ENCODE results near the gene DACH1. TPM values are rescaled to one million over a fixed set of nuclear protein-coding genes. Genes with fewer than 3 reads are reported as not detected.

The DACH1 gene
- total and polyA plus RNA-seq, 9 donors, result 4.3 to 11.7 (median 10.5) TPM

DNA sequence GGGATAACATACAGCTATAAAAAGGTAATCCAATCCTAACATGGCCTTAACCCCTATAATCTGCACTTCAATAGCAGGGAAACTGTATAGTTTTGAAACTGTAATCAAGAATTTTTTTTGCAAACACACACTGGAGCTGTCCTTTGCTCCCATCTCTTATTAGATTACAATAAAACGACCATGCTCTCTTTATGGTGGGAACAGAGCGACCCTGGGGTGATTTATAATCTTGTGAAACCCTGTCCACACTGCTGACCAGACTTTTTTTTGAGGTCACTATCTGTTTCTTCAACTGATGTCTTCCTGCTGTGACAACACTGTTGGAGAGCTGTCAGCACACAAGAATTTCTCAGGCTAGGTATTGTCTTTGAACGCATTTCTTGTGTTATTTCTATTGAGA lies 35.3 kb downstream of the DACH1 start:
- WGBS (ENCODE audit: insufficient coverage), result no CpG with 5 or more reads among the region's 3 CpGs
- Histone ChIP-seq H3K36me3 (ENCODE audit: control insufficient read depth, insufficient read depth, low read length) (no peaks in the 10 kb centered on the region), H3K4me1 (ENCODE audit: control insufficient read depth, insufficient read depth, low read length) (no peaks in the 10 kb centered on the region), H3K4me3 (ENCODE audit: low read length) (no peak overlapping the region), H3K9me3 (replicated peaks; ENCODE audit: control insufficient read depth, low read depth, low read length) (no peaks in the 10 kb centered on the region), H3K27ac (ENCODE audit: low read length) (no peak overlapping the region), H3K27me3 (ENCODE audit: control insufficient read depth, insufficient read depth, low read length) (no peaks in the 10 kb centered on the region)
- no peak for DNase-seq

DNA sequence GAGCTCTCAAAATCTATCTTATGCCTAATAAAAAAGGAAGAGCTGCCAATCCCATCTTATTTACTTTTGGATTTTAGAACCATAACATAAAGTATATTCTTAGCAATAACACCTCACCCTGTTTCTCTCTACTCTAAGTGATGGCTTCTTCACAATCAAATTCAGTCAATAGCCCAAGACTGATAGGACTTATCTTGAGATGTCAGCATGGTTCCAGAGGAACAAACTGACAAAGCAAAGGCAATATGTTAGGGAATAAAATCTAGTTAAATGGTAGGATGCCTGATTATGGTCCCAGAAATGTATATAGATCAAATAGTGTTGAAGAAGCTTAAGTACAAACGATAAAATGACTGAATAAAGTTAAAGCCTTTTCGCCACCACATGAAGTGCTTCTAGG lies 36.3 kb downstream of the DACH1 start:
- DNase-seq, result no peak
- H3K27ac ChIP-seq (ENCODE audit: low read length), result no peak overlapping the region
- WGBS (ENCODE audit: insufficient coverage), result no CpG with 5 or more reads among the region's 2 CpGs
- no peak overlapping the region for H3K4me3 ChIP-seq (ENCODE audit: low read length)
- H3K36me3 ChIP-seq (ENCODE audit: control insufficient read depth, insufficient read depth, low read length), result no peaks in the 10 kb centered on the region
- H3K9me3 ChIP-seq (replicated peaks; ENCODE audit: control insufficient read depth, low read depth, low read length), result no peaks in the 10 kb centered on the region
- no peaks in the 10 kb centered on the region for H3K4me1 ChIP-seq (ENCODE audit: control insufficient read depth, insufficient read depth, low read length)
- no peaks in the 10 kb centered on the region for H3K27me3 ChIP-seq (ENCODE audit: control insufficient read depth, insufficient read depth, low read length)

DNA sequence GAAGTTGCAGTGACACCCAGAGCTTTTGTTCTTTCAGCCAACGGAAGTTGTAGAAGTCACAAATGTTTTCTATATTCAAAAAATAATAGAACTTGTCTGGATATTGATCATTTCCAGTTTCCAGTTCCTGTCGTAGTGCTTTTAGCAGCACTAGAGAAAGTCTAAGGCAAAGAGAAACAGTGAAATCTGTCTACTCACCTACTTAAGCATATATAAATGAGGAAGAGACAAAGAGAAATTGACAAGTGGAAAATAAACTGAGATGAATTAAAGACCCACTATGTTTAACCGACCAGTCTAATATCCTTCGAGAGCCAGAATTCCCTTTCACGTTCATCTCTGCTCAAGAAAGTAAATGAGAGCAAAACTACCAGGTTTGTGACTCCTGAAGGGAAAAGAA lies 36.7 kb downstream of the DACH1 start:
- Histone ChIP-seq H3K27ac (ENCODE audit: low read length) (no peak overlapping the region), H3K9me3 (replicated peaks; ENCODE audit: control insufficient read depth, low read depth, low read length) (no peaks in the 10 kb centered on the region), H3K4me3 (ENCODE audit: low read length) (no peak overlapping the region), H3K36me3 (ENCODE audit: control insufficient read depth, insufficient read depth, low read length) (no peaks in the 10 kb centered on the region), H3K27me3 (ENCODE audit: control insufficient read depth, insufficient read depth, low read length) (no peaks in the 10 kb centered on the region), H3K4me1 (ENCODE audit: control insufficient read depth, insufficient read depth, low read length) (no peaks in the 10 kb centered on the region)
- no peak for DNase-seq
- WGBS (ENCODE audit: insufficient coverage), result 73% methylated on average over 3 of the region's 5 CpGs

DNA sequence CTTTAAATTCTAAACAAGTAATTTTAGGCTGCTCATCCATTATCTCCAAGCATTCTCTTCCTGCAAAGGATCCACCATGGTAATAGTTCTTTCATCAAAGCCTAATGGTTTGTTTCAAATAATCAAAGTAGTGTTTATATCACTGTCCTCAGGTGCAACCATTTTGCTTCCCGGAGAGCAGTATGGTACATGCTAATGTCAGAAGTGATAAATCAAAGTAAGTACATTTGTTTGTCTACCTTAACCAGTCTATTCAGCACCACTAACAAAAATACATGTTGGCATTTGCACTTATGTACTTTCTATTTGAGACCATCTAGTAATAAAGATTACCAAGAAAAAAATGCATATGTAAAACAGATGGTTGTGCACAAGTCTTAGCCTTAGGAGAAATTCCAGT lies 37.5 kb downstream of the DACH1 start:
- Histone ChIP-seq H3K27me3 (ENCODE audit: control insufficient read depth, insufficient read depth, low read length) (no peaks in the 10 kb centered on the region), H3K36me3 (ENCODE audit: control insufficient read depth, insufficient read depth, low read length) (no peaks in the 10 kb centered on the region), H3K9me3 (replicated peaks; ENCODE audit: control insufficient read depth, low read depth, low read length) (no peaks in the 10 kb centered on the region), H3K27ac (ENCODE audit: low read length) (no peak overlapping the region), H3K4me1 (ENCODE audit: control insufficient read depth, insufficient read depth, low read length) (no peaks in the 10 kb centered on the region), H3K4me3 (ENCODE audit: low read length) (no peak overlapping the region)
- no CpG with 5 or more reads among the region's 1 CpG for WGBS (ENCODE audit: insufficient coverage)
- no peak for DNase-seq

DNA sequence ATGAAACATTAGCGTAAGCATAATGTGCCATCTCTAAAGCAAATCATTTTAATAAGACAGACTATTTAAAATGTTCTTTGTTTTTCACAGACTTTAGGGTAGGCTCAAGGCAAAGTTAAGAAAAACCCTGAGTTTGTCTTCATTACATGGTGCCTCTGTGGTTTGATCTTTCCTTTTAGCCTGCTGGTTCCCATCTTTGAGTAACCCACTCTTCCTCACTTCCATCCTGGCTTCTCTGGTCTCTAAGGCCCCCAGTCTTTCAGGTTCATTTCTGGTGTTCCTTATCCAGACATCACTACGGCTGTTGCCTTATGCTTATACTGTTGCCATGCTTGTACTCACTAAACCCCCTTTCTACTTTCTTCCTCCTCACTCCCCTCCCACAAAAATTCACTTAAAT lies 38.4 kb downstream of the DACH1 start:
- Histone ChIP-seq H3K36me3 (ENCODE audit: control insufficient read depth, insufficient read depth, low read length) (no peaks in the 10 kb centered on the region), H3K27me3 (ENCODE audit: control insufficient read depth, insufficient read depth, low read length) (no peaks in the 10 kb centered on the region), H3K4me1 (ENCODE audit: control insufficient read depth, insufficient read depth, low read length) (no peaks in the 10 kb centered on the region), H3K9me3 (replicated peaks; ENCODE audit: control insufficient read depth, low read depth, low read length) (no peaks in the 10 kb centered on the region), H3K27ac (ENCODE audit: low read length) (no peak overlapping the region), H3K4me3 (ENCODE audit: low read length) (no peak overlapping the region)
- no peak for DNase-seq
- 100% methylated on average over 1 of the region's 2 CpGs for WGBS (ENCODE audit: insufficient coverage)

DNA sequence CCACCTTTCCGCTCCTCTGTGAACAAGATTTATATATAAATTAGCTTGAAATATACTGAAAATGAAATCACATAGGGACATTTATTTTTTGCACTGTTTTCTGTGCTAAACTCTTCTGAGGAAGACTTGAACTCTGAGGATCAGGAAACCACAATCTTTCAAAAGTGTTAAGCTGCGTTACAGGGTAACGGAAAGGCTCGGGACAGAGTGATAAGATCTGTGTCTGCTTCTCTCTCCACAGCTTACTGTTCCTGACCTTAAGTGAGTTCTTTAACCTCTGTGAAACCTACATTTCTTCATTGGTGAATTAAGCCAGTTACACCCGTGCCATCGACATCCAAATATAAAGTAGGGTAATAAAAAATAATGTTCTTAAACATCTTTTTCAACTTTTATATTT lies 38.9 kb downstream of the DACH1 start:
- no peaks in the 10 kb centered on the region for H3K27me3 ChIP-seq (ENCODE audit: control insufficient read depth, insufficient read depth, low read length)

DNA sequence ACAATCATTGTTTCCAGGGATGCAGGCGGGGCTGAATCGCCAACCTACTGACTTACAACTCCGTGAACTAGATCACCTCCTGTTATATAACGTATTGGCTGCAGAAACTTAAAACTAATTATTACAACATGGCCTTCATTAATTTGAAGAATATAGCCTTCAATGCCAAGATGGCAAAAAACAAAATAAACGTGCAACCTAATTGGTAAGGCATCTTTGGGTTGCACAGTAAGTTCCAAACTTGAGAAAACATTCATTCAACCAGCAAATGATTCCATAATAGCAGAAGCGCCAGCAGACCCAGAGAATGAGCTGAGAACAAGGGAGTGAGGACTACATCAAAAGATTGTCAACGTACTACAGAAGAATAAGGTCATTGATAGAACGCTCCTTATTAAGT lies 39.8 kb downstream of the DACH1 start:
- H3K4me3 ChIP-seq (ENCODE audit: low read length), result no peak overlapping the region
- no peaks in the 10 kb centered on the region for H3K4me1 ChIP-seq (ENCODE audit: control insufficient read depth, insufficient read depth, low read length)
- DNase-seq, result no peak
- H3K27ac ChIP-seq (ENCODE audit: low read length), result no peak overlapping the region
- H3K9me3 ChIP-seq (replicated peaks; ENCODE audit: control insufficient read depth, low read depth, low read length), result no peaks in the 10 kb centered on the region
- H3K27me3 ChIP-seq (ENCODE audit: control insufficient read depth, insufficient read depth, low read length), result no peaks in the 10 kb centered on the region
- no peaks in the 10 kb centered on the region for H3K36me3 ChIP-seq (ENCODE audit: control insufficient read depth, insufficient read depth, low read length)
- 93% methylated on average over 3 of the region's 8 CpGs for WGBS (ENCODE audit: insufficient coverage)

More for the DNA sequence above, 38.9 kb downstream of the DACH1 start:
- WGBS (ENCODE audit: insufficient coverage), result no CpG with 5 or more reads among the region's 6 CpGs
- H3K27ac ChIP-seq (ENCODE audit: low read length), result no peak overlapping the region
- no peak overlapping the region for H3K4me3 ChIP-seq (ENCODE audit: low read length)
- H3K36me3 ChIP-seq (ENCODE audit: control insufficient read depth, insufficient read depth, low read length), result no peaks in the 10 kb centered on the region
- H3K9me3 ChIP-seq (replicated peaks; ENCODE audit: control insufficient read depth, low read depth, low read length), result no peaks in the 10 kb centered on the region
- DNase-seq, result no peak
- H3K4me1 ChIP-seq (ENCODE audit: control insufficient read depth, insufficient read depth, low read length), result no peaks in the 10 kb centered on the region

DNA sequence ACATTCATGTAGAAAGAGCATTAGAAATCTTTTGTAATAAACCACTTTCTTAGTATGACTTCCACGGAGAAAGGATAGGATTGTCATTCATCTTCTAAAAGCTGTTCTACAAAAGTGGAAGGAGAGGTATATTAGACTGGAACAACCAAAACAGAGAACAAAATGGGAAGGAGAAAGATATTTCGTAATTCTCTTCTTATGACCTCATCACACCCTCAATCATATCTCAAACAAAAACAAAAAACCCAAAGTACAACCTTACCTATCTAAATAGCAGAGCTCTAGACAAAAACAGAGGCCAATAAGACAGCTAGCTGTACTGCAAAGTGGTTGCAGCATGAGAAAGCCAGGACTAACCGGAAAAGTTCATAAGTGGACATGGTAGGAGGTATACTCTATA lies 46.3 kb downstream of the DACH1 start:
- H3K36me3 ChIP-seq (ENCODE audit: control insufficient read depth, insufficient read depth, low read length), result no peaks in the 10 kb centered on the region
- H3K9me3 ChIP-seq (replicated peaks; ENCODE audit: control insufficient read depth, low read depth, low read length), result no peaks in the 10 kb centered on the region
- no peak overlapping the region for H3K27ac ChIP-seq (ENCODE audit: low read length)
- H3K4me1 ChIP-seq (ENCODE audit: control insufficient read depth, insufficient read depth, low read length), result no peaks in the 10 kb centered on the region
- WGBS (ENCODE audit: insufficient coverage), result no CpG with 5 or more reads among the region's 3 CpGs
- no peak overlapping the region for H3K4me3 ChIP-seq (ENCODE audit: low read length)
- DNase-seq, result no peak
- no peaks in the 10 kb centered on the region for H3K27me3 ChIP-seq (ENCODE audit: control insufficient read depth, insufficient read depth, low read length)

DNA sequence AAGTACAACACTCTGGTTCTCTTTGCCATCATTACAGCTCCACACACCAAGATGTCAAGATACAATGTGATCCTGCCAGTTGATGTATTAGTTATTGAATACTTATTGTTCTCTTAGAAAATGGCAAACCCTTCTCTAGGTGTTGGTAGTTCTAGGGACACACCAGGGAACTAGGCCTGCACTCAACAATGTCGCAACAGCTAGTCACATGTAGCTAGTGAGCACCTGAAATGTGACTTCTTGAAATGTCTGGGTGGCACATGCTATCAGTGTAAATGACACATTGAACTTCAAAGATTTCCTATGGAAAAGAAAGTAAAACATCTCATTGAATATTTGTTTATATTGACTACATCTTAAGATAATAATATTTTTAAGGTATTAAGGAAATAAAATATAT lies 49.7 kb downstream of the DACH1 start:
- H3K9me3 ChIP-seq (replicated peaks; ENCODE audit: control insufficient read depth, low read depth, low read length), result no peaks in the 10 kb centered on the region
- H3K27ac ChIP-seq (ENCODE audit: low read length), result no peak overlapping the region
- no peaks in the 10 kb centered on the region for H3K27me3 ChIP-seq (ENCODE audit: control insufficient read depth, insufficient read depth, low read length)
- no peak overlapping the region for H3K4me3 ChIP-seq (ENCODE audit: low read length)
- DNase-seq, result no peak
- WGBS (ENCODE audit: insufficient coverage), result no CpG with 5 or more reads among the region's 1 CpG
- no peaks in the 10 kb centered on the region for H3K4me1 ChIP-seq (ENCODE audit: control insufficient read depth, insufficient read depth, low read length)
- H3K36me3 ChIP-seq (ENCODE audit: control insufficient read depth, insufficient read depth, low read length), result no peaks in the 10 kb centered on the region

DNA sequence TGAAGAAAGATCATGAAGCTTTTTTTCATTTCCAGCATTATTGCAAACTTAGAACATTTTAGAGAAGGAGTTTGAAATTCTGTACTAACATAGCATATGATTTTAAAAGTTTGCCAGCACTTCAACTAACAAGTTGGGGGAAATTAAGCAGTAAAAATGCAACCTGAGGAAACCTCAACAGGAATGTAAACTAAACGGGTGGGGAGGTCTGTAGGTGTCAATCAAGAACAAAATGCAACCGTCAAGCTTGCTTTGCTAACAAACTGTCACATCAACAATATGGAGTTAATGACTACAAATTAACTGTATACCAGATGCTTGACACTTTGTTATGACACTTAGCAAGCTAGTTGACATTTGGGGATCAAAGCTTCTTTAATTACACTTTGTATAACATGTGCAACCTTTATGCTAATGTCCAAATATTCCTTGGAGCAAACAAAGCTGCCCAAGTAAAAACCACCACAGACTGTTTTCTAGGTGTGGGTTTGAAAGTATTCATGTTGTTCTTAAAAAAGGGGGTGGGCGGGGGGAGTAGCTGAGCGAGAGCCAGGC lies 52.1 kb downstream of the DACH1 start:
- H3K36me3 ChIP-seq (ENCODE audit: control insufficient read depth, insufficient read depth, low read length), result no peaks in the 10 kb centered on the region
- no peak overlapping the region for H3K4me3 ChIP-seq (ENCODE audit: low read length)
- WGBS (ENCODE audit: insufficient coverage), result no CpG with 5 or more reads among the region's 4 CpGs
- H3K9me3 ChIP-seq (replicated peaks; ENCODE audit: control insufficient read depth, low read depth, low read length), result no peaks in the 10 kb centered on the region
- no peaks in the 10 kb centered on the region for H3K27me3 ChIP-seq (ENCODE audit: control insufficient read depth, insufficient read depth, low read length)
- no peak for DNase-seq
- H3K4me1 ChIP-seq (ENCODE audit: control insufficient read depth, insufficient read depth, low read length), result no peaks in the 10 kb centered on the region
- H3K27ac ChIP-seq (ENCODE audit: low read length), result no peak overlapping the region

DNA sequence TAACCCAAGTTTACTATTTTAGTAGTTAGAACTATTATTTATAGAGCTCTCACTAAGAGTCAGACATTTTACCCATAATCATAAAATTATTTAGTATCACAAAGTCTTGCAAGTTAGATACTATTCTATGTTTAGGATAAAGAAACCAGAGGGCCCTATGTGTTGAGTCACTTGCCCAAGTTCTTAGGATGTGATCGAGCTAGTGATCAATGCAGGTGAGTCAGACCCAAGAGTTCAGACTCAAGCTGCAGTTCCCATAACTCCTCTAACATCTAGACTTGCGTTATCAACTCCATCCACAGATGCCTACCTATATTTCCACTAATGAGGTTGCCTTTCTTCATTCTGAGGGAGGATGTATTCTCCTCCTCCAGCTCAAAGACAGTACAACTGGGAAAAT lies 53.8 kb downstream of the DACH1 start:
- no peak for DNase-seq
- Histone ChIP-seq H3K27ac (ENCODE audit: low read length) (no peak overlapping the region), H3K4me1 (ENCODE audit: control insufficient read depth, insufficient read depth, low read length) (no peaks in the 10 kb centered on the region), H3K4me3 (ENCODE audit: low read length) (no peak overlapping the region), H3K9me3 (replicated peaks; ENCODE audit: control insufficient read depth, low read depth, low read length) (no peaks in the 10 kb centered on the region), H3K27me3 (ENCODE audit: control insufficient read depth, insufficient read depth, low read length) (no peaks in the 10 kb centered on the region), H3K36me3 (ENCODE audit: control insufficient read depth, insufficient read depth, low read length) (no peaks in the 10 kb centered on the region)
- no CpG with 5 or more reads among the region's 2 CpGs for WGBS (ENCODE audit: insufficient coverage)

Data from muscle of leg (tissue), 11 donors.